Measurements from ENCODE around the gene EMC10.

EMC10 gene

DNA sequence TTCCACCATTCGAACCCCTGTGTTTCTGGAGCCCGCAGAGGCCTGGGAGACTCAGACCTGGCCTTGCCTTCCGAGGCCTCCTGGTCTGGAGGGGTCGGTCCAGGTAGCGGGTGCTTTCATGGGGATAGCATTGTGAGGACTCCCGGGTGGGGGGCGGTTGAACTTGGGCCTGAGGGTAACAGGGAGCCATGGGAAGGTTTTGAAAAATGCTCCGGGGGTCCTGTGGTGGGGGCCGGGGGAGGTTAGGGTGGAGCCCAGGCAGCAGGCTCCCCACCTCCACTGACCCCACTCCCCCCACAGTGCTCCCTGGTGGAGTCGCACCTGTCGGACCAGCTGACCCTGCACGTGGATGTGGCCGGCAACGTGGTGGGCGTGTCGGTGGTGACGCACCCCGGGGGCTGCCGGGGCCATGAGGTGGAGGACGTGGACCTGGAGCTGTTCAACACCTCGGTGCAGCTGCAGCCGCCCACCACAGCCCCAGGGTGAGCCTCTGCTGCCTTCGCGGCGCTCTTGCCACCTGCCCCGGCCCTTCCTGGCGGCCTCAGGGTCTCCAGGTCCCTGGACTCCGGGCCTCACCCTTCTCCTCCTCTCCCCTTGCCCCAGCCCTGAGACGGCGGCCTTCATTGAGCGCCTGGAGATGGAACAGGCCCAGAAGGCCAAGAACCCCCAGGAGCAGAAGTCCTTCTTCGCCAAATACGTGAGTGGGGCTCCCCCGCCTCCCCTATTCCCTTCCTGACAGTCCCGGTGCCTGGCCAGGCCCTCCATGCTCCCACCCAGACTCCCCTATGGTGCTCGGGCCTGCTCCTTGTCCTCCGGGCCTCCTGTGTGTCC is 4.2 kb downstream of the EMC10 start:
- no peak for DNase-seq

DNA sequence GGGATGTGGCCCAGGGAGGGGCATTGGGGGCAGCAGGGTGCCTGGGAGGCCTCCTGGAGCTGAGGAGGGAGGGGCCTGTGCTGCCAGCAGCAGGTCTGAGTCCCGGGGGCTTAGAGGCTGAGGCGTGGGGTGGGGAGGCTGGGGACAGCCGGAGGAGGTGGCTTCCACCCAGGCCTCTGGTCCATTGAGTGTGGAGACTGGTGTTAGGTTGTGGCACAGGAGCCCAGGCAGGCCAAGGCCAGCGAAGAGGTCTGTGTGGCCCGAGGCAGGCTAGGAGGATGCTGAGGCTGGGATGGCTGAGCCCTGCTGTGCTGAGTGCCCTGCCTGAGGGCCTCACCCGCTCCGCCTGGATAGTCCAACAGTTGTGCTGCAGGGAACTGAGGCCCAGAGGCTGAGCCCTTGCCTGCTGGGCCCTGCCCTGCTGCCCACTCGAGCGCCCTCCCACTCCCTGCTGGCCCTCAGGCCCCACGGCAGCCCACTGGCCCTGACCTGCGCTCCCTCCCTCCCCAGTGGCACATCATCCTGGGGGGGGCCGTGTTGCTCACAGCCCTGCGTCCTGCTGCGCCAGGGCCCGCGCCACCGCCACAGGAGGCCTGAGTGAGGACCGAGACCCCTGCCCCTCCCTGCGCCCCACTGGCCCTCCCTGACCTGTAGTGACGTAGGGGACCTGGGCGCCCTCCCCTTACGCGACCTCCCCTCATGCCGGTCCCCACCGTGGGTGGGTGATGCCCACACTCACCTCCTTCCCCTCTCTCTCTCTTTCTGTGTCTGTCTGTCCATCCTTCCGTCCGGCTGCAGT is 5.2 kb downstream of the EMC10 start:
- no peak for DNase-seq

DNA sequence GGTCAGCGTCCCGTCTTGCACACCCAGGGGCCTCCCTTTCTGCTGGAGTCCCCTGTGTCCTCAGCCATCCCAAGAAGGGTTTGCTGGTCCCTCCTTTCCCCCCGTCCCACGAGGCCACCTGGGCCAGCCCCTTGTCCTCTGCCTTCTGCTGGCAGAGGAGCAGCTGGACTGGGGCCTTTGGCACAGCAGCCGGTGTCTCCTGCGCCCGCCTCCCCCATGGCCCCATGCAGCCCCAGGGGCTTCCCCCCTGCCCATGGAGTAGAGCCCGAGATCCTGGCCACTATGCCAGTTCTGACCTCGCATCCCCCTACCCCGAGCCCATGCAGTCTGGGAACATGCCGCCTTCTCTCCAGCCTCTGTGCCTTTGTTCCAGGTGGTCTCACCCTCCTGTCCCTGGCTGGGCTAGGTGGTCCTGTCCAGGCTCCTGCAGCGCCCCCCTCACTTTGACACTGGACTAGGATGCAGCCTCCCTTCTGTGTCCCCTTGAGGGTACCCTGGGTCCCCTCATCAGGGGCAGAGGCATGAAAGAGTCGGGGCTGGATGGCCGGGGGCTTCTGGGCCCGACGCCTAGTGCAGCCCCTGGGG is 6.1 kb downstream of the EMC10 start:
- no peak for DNase-seq

DNA sequence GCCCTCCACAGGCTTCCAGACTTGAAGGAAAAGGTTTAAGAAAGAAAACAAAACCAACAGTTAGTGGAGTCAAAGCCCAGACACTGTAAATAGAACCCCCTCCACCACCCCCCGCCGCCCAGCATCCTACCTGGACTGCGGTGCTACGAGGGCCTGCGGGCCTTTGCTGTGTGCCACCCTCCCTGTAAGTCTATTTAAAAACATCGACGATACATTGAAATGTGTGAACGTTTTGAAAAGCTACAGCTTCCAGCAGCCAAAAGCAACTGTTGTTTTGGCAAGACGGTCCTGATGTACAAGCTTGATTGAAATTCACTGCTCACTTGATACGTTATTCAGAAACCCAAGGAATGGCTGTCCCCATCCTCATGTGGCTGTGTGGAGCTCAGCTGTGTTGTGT is 6.6 kb downstream of the EMC10 start:
- no peak for DNase-seq

DNA sequence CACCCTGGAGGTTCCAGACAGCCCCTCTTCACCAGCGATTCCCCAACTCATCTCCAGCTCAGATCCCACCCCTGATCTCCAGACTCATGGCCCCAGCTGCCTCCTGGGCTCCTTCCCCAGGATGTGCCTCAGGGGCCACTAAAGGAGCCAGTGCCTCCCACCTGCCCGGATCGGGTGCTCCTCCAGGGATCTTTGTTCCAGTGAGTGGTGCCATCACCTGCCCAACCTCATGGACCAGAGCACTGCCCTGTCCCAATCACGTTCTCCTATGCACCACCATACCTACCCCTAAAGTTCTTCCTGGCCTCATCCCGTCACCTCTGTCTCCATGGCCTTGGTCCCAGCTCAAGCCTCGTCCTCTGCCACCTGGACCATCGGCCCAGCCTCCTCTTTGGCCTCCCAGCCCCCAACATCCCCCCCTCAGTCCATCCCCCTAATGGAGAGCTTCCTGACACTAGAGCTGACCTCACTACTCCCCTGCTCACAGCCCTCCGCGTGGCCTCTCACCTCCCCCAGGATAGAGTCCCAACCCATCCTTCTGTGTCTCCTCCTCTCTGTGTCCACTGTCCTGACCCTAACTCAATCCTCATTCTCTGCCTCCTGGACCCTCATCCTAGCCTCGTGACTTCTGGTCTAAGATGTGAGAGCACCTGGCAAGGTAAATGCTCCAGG is 9.1 kb downstream of the EMC10 start:
- no peak for DNase-seq

DNA sequence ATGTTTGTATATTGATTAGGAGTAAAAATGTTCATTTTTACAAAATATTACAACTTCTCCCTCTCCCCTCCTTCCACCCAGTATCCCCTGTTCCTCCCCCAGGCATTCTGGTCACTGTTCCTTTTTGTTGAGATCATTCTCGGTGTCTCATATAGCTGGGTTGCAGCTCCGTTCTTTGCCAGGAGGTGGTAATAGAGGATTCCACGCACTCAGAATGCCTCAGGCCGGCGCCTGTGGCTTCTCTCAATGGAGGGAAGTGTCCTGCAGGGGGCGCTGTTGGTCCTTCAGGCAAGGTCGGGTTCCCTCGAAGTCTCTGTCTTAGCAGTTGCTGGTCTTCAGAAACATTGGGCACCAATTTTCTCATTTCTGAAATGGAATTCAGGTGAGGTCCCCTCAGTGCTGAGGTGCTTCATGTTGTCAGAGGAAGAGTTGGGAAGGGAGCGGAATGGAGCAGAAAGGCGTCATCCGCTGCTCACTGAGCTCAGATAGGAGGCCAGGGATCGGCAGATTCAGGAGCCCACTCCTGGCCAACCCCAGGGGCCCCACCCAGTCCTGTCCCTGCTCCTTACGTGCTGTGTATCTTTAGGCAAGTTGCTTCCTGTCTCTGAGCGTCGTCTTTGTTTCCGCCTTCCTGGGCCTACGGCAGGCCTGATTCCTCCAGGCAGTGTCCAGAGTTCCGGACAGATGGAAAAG is 10.7 kb downstream of the EMC10 start:
- DNase-seq, result peak; percentile 93

DNA sequence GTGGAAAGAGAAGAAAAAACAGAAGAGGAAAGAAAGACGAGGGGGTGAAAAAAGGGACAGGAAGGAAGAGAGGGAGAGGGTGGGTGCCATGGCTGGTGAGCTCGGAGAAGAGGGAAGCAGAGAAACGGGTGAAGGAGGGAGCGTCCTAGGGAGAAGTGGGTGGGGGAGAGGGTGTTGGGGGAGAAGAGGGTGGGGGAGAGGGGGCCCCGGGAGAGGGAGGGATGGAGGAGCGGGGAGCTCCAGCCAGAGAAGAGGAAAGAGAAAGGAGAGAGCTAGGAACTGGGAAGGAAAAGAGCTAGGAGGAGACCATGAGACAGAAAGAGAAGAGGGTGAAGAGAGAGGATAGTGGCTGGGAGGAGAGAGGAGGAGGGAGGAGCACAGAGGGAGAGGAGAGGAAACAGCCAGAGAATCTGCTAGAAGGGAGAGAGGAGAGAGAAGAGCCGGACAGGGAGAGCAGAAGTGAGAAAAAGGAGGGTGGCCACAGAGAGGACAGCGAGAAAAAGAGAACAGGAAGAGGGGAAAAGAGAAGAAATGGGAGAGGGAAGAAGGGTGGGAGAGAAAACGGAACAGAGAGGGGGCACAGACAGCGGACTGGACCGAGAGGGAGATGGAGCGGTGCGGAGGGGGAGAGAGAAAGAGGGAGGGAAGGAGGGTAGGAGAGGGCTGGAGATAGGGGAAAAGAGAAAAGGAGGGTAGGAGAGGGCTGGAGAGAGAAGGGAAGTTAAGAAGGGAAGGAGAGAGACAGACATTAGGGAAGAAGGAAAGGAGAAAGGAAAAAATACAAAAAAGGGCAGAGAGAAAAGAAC is 12.3 kb downstream of the EMC10 start:
- no peak for DNase-seq

DNA sequence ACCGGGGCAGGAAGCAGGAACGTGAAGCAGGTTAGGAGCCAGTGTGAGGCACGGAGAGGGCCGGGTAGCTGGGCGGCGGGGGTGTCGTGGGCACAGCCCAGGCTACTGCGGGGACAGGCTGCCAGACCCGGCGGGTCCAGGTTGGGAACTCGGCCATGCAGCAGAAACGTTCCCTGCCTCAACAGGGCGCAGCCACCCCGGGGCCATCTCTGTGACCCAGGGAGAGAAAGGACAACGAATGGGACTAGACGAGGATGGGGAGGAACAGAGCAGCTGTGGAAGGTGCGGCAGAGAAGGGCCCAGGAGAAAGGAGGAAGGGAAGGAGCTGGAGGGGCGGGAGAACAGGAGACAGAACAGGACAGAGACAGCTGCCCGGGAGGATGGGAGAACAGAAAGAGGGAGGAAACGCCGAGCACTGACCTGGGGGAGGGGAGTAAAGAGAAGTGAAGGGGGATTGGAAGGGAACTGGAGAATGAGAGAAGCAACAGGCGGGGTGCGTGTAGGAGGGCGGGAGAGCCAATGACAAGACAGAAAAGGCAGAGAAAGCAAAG is 13.2 kb downstream of the EMC10 start:
- no peak for DNase-seq

DNA sequence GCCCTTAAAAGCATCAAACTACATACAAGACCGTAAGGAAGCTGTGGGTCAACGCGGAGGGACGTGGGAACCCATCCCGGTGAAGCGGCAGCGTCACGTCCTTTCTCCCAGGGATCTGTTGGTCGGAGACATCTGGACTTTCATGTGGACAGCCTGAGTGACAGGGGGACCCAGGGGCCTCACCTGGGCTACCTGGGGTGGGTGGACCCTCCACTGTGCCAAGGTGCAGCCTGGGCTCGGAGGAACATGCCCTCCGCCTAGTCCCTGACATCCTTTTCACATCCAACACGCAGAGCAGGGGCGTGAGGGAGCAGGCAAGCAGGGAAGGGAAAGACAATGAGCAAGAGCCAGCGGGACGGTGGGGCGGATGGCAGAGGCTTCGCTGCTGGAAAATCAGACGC is 14.1 kb downstream of the EMC10 start:
- no peak for DNase-seq

DNA sequence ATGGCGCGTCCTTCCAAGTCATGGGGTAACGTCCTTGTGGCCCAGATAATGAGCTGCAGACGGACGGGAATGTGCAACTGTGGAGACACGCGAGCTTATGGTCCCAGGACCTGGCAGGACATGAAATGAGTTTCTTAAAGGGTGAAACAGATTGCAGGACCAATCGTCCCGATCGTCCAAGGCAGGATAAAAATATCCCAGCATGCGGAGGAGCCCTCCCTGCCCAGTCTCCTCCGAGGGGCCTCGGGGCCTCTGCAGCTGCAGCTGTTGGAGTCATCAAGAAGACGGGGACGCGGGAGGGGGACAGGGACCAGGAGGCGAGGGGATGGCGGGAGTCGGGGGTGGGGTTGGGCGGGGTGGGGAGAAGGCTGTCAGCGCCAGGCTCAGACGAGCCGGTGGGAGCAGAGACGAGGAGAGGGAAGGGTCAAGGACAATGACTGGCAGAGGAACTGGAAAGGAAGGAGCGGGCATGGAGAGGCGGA is 14.7 kb downstream of the EMC10 start:
- no peak for DNase-seq

DNA sequence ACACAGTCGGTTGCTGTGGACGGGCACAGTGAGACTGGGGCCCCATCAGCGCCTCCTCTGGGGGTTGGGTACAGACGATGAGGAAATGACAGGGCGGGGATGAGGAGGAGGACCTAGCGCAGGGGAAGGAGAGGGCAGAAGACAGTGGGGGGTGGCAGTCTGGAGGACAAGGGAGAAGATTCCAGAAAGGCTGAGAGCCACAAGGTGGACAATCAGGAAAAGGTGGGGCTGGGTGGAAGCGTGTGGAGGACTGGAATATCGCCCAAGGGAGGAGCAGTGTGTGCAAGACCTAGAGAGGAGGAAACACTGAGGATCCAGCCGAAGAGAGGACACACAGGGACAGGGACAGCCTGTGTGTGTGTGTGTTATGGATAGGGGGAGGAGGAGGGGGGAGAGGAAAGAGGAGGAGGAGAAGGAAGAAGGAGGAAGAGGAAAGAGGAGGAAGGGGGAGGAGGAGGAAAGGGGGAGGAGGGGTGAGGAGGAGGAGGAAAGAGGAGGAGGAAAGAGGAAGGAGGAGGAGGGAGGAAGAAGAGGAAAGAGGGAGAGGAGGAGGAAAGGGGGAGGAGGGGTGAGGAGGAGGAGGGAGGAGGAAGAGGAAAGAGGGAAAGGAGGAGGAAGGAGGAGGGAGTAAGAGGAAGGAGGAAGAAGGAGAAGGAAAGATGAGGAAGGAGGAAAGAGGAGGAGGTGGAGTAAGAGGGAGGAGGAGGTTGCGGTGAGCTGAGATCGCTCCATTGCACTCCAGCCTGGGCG is 16.2 kb downstream of the EMC10 start:
- DNase-seq, result peak; percentile 68

DNA sequence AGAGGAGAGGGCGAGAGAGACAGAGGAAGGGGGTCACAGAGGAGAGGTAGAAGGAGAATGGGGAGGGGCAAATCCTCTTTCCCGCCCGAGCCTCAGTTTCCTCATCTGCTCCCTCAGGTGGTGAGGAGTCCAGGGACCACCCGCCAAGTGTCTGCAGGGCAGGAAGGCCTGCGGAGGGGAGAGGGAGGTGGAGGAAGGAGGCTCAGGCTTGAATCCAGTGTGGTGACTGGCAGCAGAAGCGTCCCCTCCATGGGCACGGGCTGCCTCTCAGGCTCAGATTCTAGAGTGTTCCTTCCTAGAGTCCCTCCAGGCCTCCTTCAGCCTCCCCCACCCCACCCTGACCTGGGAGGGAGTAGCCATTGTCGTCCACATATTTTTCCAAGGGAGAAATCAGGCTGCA is 16.9 kb downstream of the EMC10 start:
- no peak for DNase-seq

DNA sequence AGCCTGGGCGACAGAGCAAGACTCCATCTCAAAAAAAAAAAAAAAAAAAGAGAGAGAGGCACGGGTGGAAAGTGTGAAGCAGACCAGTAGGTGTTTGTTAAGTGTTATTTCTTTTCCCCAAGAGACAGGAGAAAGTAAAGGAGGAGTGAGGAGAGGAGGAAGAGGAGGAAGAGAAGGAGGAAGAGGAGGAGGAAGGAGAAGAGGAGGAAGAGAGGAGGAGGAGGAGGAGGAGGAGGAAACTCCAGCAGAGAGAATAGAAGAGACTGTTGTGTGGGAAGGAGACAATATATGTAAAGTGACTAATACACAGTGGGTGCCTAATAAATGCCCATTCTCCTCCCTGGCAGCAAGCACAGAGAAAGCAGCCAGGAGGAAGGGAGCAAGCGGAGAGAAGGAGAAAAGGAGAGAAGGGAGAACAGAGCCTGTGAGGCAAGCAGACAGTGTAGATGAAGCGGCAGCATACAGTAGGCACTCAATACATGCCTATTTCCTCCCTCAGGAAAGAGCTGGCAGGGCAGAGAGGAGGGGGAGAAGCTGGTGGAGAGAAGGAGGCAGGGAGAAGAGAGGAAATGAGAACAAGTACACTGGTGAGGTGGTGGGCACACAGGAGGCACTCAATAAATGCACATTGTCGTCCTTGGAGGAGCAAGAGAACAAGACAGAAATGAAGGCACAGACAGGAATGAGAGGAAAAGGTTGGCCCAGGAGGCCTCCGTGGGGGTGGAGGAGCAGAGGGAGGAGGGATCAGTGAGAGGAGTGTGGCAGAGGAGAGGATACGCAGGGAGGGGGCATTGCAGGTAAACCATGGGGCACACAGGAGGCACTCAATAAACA is 18.1 kb downstream of the EMC10 start:
- no peak for DNase-seq

DNA sequence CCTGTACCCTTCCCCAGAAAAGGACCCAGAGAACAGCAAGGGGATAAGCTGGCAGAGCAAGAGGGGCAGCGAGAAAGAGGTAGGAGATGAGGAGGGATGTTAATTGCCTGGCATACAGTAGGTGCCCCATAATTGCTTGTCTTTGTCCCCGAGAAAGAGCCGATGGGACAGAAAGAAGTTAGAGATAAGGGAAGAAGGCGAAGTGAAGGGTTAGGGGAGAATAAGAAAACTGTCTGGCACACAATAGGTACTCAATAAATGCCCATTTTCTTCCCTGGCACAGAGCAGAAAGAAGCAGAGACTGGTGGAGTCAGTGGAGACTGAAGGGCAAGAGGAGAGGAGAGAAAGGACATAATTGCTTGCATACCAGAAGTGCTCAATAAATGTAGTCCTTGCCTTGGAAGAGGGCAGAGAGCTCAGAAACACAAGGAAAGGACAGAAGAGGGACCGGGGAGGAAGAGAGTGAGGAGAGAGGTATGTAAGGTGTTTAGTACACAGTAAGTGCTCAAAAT is 18.8 kb downstream of the EMC10 start:
- DNase-seq, result no peak

DNA sequence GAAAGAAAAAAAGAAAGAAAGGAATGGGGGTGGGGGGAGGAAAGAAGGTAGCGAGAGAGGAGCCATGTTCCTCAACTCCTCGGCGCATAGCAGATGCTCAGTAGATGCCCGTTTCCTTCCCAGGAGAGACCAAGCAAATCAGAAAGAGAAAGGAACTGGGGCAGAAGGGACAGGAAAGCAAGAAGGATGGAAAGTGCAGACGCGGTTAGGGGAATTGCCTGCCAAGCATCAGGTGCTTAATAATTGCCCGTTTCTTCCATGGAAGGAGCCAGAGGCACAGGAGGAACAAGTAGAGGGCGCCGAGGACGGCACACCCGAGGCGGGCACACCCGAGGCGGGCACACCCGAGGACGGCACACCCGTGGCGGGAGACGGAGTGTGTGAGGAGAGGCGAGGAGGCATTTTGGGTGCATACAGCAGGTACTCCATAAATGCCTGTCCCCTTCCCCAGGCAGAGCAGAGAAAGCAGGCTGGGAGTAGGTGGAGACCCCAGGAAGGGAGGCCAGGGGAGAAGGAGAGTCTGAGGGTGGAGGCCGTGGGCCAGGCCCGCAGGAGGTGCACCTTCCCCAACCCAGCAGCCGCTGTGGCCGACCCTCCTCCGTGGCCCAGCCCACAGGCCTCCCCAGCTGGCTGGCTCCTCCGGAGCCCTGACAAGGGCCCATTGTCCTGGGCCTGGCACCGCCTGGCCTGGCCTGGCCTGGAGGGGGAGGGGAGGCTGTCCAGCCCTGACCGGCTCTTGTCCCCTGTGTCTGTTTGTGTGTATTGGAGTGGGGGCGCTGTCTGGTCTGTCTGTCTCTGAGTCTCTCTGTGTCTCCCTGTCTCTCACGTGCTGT is 20.1 kb downstream of the EMC10 start:
- DNase-seq, result no peak

DNA sequence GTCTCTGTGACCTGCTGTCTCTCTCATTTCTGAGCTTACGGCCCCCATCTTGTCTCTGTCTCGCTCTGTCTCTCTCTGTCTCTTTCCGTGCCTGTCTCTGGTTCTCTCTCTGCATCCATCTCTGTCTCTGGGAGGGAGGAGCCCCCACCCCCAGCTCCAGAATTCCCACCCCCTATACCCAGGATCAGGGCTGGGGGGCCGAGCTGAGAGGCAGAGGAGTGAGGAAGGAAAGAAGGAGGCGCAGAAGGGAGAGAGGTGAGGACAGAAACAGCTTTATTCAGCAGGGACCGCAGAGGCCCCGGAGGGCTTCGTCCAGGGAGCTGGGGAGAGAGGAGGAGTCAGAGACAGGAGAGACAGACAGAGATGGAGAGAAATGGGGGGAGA is 20.7 kb downstream of the EMC10 start:
- DNase-seq, result no peak

DNA sequence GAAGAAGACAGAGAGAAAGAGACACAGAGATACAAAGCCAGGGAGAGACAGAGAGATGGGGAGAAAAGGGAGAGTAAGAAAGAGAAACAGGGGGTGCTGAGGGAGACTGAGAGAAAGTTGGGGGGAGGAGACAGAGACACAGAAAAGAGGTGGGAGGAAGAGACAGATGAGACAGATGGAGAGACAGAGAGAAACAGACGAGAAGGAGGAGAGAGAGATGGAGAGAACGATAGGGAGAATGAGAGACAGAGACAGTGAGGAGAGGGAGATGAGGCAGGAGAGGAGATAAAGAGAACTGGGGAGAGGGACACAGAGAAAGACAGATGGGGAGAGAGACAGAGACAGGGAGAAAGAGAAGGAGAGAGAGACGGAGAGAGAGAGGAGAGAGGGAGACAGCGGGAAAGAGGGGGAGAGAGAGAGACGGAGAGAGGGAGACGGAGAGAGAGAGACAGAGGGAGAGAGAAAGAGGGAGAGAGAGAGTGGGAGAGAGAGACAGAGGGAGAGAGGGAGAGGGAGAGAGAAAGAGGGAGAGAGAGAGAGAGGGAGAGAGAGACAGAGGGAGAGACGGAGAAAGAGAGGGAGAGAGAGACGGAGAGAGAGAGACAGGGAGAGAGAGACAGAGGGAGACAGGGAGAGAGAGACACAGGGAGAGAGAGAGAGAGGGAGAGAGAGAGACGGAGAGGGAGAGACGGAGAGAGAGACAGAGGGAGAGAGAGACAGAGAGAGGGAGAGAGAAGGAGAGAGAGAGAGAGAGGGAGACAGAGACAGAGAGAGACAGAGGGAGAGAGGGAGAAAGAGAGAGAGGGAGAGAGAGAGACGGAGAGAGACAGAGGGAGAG is 22.1 kb downstream of the EMC10 start:
- no peak for DNase-seq

Data from activated CD8-positive, alpha-beta memory T cell treated with anti-CD3 and anti-CD28 coated beads, Interleukin-2, amount 50 U/mL, for 48 hours (primary cell).